ENCODE results near the gene ATP9A.
"Not testable (repeated sequence)": the region's sequence is repeated elsewhere in the genome, so short reads cannot be mapped to it uniquely, and the experiment has no call there.

ATP9A gene

GRCh38 chr20:51725584-51726176 lies 42.5 kb downstream of the ATP9A start:
- DNase-seq, result no peak

DNA sequence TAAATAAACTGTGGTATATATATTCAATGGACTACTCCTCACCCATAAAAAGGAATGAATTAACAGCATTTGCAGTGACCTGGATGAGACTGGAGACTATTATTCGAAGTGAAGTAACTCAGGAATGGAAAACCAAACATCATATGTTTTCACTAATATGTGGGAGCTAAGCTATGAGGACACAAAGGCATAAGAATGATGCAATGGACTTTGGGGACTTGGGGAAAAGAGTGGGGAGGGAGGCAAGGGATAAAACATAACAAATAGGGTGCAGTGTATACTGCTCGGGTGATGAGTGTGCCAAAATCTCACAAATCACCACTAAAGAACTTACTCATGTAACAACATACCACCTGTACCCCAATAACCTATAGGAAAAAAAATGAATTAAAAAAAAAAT lies 45.2 kb downstream of the ATP9A start:
- DNase-seq, result not testable (repeated sequence)

- DNase-seq, result not testable (repeated sequence)
Measured at GRCh38 chr20:51722246-51722645, 45.9 kb downstream of the ATP9A start.

GRCh38 chr20:51720854-51721253 lies 47.3 kb downstream of the ATP9A start:
- no peak for DNase-seq

DNA sequence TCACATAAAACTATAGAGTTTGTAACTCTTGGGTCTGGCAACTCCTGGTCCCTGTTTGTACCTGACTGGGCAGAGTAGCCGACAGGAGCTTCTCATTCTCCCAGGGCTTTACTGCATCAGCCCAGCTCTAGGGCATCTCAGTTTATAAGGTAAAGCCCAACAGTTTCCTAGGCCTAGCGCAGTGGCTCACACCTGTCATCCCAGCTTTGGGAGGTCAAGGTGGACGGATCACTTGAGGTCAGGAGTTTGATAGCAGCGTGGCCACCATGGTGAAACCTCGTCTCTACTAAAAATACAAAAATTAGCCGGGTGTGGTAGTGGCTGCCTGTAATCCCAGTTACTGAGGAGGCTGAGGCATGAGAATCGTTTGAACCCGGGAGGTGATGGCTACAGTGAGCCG lies 47.8 kb downstream of the ATP9A start:
- no peak for DNase-seq

DNA sequence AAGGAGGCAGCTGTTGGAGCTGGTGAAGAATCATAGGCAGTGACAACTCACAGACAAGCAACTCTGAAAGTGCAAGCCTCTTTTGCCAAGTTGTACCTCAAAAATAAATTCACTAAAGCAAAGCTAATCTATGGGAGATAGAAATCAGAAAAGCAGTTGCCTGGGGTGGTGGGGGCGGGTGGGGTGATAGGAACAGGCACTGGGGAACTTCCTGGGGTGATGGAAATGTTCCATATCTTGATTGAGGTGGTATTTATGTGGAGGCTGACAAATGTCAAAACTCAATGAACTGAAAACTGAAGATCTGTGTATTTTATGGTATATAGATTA lies 52.4 kb downstream of the ATP9A start:
- no peak for DNase-seq

DNA sequence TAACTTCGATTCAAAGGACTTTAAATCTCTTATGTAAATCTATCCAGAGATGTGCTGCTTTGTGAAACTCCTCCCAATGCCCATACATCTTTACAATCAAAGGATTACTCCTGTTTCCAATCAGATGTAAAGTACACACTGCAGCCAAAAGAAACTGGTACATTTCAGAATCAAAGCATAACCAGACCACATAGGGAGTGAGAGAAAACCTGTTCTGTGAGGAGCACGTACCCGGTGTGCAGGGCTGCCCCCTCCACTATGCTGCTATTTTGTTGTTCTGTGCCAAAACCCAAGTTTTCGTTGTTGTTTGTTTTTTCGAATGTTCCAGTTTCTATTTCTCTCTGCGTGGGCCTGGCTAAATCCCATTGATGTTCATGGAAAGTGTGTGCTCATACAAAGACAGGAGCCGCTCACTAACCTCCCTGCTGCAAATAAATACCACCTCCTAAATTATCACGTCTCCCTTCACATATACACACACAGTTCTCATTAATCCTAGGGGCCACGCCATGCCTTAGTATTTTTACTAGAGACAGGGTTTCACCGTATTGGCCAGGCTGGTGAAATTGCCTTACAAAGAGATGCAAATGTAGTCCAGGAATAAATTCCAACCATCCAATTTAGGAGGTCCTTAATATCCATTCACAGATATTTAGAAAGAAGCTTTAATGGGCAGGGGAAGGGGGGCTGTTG lies 52.9 kb downstream of the ATP9A start:
- no peak for DNase-seq

DNA sequence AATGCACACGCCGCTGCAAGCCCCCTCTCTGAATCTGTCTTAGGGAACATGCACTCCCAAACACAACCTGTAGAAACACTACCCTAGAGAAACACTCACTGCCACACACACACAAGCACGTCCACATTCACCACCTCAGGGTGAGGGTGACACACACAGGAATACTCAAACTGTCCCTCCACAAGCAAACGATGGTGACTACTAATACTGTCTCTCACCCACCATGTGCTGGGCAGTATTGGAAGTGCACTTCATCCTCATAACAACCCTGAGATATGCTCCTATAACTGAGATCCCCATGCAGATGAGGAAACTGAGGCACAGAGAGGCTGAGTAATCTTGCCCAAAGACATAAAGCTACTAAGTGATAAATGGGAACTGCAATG lies 55.0 kb downstream of the ATP9A start:
- no peak for DNase-seq

DNA sequence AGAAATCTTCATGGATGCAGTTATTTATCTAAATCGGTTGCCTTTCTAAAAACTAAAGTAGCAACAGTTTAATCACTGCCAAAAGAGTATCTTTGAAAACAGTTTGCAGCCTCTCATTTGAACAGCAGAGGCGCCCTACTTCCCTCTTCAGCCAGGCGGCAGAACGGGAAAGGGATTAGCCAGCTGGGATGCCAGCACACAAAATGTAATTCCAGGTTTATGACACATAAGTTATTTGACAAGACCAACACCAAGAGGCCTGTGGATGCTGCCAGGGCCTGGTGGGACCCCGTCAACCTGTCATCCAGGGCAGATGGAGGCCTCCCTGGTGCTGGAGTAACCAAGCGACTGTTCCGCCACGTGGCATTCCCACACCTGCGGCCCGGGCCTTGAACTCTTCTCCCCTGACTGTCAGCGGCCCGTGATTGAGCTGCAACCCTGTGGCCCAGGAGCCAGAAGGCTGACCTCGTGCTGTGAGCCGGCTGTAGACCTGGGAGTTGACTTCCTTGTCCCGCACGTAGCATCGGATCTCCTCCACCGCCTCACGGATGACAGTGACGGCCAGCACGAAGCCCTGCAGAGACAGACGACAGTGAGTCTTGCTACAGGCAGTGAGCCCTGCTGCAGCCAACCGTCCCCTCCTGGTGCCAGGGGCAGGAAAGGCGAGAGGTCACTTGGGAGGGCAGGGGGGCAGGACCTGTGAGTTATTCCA lies 55.5 kb downstream of the ATP9A start:
- DNase-seq, result no peak

- no peak for DNase-seq
Measured at GRCh38 chr20:51711426-51711825, 56.8 kb downstream of the ATP9A start.

- no peak for DNase-seq
Measured at GRCh38 chr20:51710361-51710894, 57.8 kb downstream of the ATP9A start.

DNA sequence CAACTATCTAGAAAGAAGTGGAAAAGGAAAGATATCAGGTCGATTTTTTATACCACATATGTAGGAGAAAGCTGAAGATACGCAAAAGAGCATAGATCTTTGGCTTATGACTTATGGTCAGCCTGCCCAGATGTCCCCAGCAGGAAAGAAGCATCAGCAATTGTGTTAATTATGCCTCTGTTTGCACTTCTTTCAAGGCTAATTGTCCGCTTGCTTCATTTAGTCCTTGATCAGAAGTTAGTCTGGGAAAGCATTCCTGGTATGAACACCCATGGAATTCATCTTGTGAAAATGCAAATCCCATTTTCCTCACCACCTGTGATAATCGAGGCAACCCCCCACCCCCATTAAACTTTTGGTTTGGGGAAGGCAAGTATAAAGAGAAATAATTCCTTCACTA lies 62.8 kb downstream of the ATP9A start:
- no peak for DNase-seq

DNA sequence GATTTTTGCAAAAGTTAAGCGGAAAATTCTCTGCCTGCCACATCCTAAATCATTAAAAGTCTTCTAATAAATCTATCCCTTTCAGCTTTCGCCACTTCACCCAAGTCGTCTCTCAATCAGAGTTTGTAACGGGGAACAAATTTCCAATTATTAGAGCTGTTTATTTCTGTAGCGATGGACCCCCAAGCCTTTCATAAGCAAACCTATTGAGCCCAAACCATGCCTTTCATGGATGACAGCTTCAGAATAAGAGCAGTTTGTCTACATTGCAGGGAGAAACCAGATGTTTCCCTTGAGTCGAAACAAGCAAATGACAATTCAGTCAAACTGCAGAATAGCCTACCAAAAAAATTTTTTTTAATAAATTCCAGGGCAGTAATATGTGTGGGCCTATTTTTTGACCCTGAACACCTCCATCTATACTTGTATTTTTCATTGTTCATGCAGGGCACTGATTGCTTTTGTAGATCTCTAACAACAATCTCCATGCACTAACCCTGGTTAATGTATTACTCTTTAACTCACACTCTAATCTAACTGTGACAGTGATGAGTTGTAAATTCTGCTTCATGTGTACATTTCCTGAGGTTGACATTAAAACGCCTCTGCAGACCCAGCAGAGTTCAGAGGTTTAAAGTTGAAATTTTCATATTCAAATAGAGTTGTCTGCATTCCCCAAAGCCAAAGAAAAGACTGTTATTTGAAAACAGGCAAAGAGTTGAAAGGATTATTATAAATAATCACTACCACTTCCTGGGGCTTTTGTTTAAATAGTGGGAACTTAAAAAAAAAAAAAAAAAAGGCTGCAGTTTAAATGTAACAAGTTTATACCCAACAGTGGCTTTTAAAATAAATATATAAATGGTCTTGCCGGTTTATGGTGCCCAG lies 64.5 kb downstream of the ATP9A start:
- no peak for DNase-seq

DNA sequence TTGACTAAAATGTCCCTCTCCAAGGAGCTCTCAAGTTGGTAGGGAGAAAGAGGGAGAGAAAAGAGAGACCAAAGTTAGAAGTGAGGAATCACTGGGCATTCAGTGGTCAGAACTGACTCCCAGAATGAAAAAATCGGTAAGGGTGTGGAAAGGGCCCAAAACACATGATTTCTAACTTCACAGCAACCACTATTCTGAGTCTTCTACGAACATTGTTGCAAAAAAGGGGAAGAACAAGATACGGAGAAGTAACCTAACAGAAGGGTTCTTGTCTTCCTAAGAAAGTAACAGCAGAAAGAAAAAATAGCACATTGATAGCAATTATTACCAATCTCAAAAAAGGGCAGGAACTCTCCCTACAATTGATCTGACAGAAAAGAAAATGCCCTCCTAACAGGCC lies 65.6 kb downstream of the ATP9A start:
- no peak for DNase-seq

GRCh38 chr20:51700809-51701285 lies 67.3 kb downstream of the ATP9A start:
- DNase-seq, result peak in 1 of 2 donors; percentile 18

- DNase-seq, result no peak
Measured at GRCh38 chr20:51698252-51698651, 69.9 kb downstream of the ATP9A start.

- no peak for DNase-seq
Measured at GRCh38 chr20:51697096-51697826, 70.9 kb downstream of the ATP9A start.

DNA sequence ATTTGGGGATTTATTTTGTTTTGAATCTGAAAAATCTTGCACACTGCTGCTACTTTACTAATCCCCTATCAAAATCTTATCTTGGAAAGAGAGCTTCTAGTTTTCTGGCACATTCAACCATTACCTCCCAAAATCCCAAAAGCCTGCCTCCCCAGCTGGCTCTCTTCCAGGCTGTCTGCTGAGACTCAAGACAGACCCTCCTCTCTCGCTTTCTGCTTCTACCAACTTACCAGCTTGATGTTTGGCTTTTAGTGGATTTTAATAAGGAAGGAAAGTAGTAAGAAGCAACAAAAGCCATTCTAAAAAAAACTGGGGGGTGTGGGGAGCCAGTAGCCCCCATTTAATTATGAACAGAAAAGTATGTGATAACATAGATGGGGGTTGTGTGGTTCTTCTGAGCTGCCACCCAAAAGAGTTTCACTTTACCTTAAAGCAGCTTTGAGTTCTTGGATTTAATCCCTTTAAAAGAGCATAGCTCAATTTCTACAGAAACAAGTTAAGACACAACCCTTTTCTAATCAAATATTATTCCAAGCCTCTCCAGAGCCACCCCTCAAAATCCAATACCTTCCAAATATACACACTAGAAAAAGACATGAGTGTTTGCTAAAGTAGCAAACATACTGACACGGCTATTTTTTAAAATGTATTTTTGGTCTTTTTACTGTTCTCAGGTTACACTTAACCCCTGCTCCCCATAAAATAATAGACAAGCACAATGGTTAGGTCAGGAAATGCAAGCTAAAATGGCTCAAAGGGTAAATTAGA lies 71.7 kb downstream of the ATP9A start:
- DNase-seq, result no peak

DNA sequence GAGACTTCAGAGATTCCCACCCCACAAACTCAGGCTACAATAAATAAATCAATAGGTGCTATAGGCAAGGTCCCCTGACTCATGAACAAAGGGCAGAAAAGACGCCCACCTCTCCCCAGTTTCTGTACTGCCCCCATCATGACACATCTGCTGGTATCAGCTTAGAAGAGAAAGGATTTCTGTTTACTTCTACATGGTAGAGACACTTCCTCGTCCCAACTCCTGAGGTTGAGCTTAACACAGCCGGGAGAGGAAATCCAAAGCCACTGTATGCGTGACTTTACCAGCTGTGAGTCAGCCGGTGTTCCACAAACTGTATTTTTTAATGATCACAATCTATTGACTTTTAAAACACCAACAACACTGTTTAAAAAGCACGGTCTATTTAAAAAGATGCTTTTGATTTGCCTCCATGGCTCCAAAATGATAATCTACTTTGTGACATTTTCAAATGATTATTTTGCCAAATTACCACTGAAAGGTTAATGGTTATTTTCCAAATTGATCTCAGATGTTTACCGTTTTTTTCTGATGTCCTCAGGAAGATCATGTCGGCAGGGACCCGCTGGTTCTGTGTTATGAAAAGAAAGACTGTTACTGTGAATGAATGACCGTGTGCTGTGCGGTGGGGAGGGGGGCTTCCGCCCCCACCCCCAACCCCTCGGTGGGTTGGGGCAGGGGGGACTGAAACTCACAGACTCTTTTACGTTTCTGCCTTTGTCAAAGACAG lies 72.5 kb downstream of the ATP9A start:
- no peak for DNase-seq

DNA sequence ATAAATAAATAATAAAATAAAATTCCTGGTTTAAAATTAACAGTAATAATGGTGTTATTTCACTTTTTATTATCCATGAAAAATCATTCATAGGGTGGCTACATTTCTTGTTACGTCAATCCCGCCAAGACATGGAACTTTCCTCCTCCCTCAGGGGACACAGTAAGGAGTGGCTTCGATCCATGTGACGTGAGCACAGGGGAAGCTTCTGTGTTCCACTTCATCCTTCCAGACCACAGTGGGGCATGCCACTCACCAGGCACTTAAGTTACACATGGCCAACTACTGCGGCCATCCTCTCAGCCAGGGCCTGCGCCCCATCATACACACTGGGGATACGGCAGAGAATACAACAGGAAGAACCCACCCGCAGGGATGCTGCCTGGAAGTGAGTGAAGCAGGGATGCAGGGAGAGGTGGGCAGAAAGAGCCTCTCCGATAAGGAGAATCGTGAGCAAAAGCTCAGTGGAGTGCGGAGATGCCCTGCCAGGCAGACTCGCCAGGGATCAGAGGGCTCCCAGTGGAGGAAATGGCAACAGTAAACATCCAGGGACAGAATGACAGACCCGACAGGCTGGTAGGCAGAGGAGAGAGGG lies 75.3 kb downstream of the ATP9A start:
- no peak for DNase-seq
